Fibroblast of mammary gland (primary cell): ENCODE results near the gene CFAP43.
A peak's percentile ranks its signal among the peaks of the same experiment; 100 is the strongest.

Experiments
- DNase-seq: peaks from one replicate; pipeline ENCODE4 v3.0.0-alpha.2; 2010; ENCODE audit warnings: low read depth
- H3K4me3 ChIP-seq: 2 replicates; pipeline ENCODE4 v1.5.1; 2011; ENCODE audit warnings: low read depth, mild to moderate bottlenecking, low read length, moderate library complexity; ENCODE audit not compliant: control insufficient read depth
- CTCF ChIP-seq: conservative IDR thresholded peaks from 2 replicates; pipeline ENCODE4 v1.5.1; 2011; ENCODE audit warnings: low read depth, low read length, inconsistent platforms; ENCODE audit not compliant: control insufficient read depth, insufficient read depth

Gene CFAP43

GRCh38 chr10:104100795-104101194 lies 131.4 kb downstream of the CFAP43 start:
- TF ChIP-seq CTCF = no peak

GRCh38 chr10:104099941-104100340 lies 132.2 kb downstream of the CFAP43 start:
- DNase-seq = no peak
- no peak overlapping the region for H3K4me3 ChIP-seq
- TF ChIP-seq CTCF = no peak

More at GRCh38 chr10:104100795-104101194, 131.4 kb downstream of the CFAP43 start:
- no peak overlapping the region for H3K4me3 ChIP-seq
- no peak for DNase-seq

GRCh38 chr10:104099269-104099668 lies 132.9 kb downstream of the CFAP43 start:
- DNase-seq = peak; percentile 37
- no peak for TF ChIP-seq CTCF
- no peak overlapping the region for H3K4me3 ChIP-seq

- H3K4me3 ChIP-seq = no peak overlapping the region
- DNase-seq = peak; percentile 16
- no peak for TF ChIP-seq CTCF
These were observed 133.7 kb downstream of the CFAP43 start for GRCh38 chr10:104098358-104098925.

- no peak overlapping the region for H3K4me3 ChIP-seq
- no peak for TF ChIP-seq CTCF
- no peak for DNase-seq
These were observed 135.5 kb downstream of the CFAP43 start for GRCh38 chr10:104096692-104097091.

- TF ChIP-seq CTCF = no peak
- H3K4me3 ChIP-seq = no peak overlapping the region
- no peak for DNase-seq
These were observed 139.4 kb downstream of the CFAP43 start for GRCh38 chr10:104092749-104093148.

GRCh38 chr10:104090611-104091010 lies 141.6 kb downstream of the CFAP43 start:
- DNase-seq = no peak
- no peak overlapping the region for H3K4me3 ChIP-seq
- TF ChIP-seq CTCF = no peak
